ENCODE measurements around the gene DOK1.

GRCh38 chr2:74550231-74550630 lies 4.3 kb upstream of the DOK1 start:
- TF ChIP-seq POLR2A (IDR thresholded peaks at IDR 0.05) (no peak), CTCF (IDR thresholded peaks at IDR 0.05) (no peak), POLR2AphosphoS5 (IDR thresholded peaks at IDR 0.05) (no peak), EP300 (IDR thresholded peaks at IDR 0.05) (no peak)
